Smooth muscle cell (in vitro differentiated cells): Measurements from ENCODE around the gene CARMIL1. TPM values are rescaled to one million over a fixed set of nuclear protein-coding genes. Genes with fewer than 3 reads are reported as not detected.

ENCODE experiments used
- DNase-seq: peaks from one replicate; lab custom pipeline; 2025; ENCODE audit not compliant: unreplicated experiment; lab: John Stamatoyannopoulos, UW
- H2AFZ ChIP-seq: fragments of 200-600 bp; sonication (generic); 2 replicates; pipeline ENCODE4 v1.6.0; 2016; ENCODE audit warnings: antibody characterized with exemption, low read depth, mild to moderate bottlenecking
- H3F3A ChIP-seq: fragments of 200-600 bp; sonication (generic); 2 replicates; pipeline ENCODE4 v1.6.0; 2017; ENCODE audit warnings: antibody characterized with exemption, low read depth
- H3K27ac ChIP-seq: fragments of 200-600 bp; sonication (generic); 2 replicates; pipeline ENCODE4 v1.5.1; 2016; ENCODE audit warnings: low read depth, mild to moderate bottlenecking
- H3K27me3 ChIP-seq: fragments of 200-600 bp; sonication (generic); 2 replicates; pipeline ENCODE4 v1.6.1; 2016; ENCODE audit warnings: low read depth, mild to moderate bottlenecking
- H3K36me3 ChIP-seq: fragments of 200-600 bp; sonication (generic); 2 replicates; pipeline ENCODE4 v1.5.1; 2016; ENCODE audit warnings: low read depth
- H3K4me1 ChIP-seq: fragments of 200-600 bp; sonication (generic); 2 replicates; pipeline ENCODE4 v1.5.1; 2016; ENCODE audit warnings: low read depth
- H3K4me2 ChIP-seq: fragments of 200-600 bp; sonication (generic); 2 replicates; pipeline ENCODE4 v1.6.0; 2016; ENCODE audit warnings: mild to moderate bottlenecking
- H3K4me3 ChIP-seq: fragments of 200-600 bp; sonication (generic); 2 replicates; pipeline ENCODE4 v1.5.1; 2016; ENCODE audit warnings: mild to moderate bottlenecking
- H3K79me2 ChIP-seq: fragments of 200-600 bp; sonication (generic); 2 replicates; pipeline ENCODE4 v1.6.0; 2016; ENCODE audit warnings: low read depth, mild to moderate bottlenecking
- H3K9ac ChIP-seq: fragments of 200-600 bp; sonication (generic); 2 replicates; pipeline ENCODE4 v1.6.0; 2016; ENCODE audit warnings: low read depth
- H3K9me3 ChIP-seq: fragments of 200-600 bp; sonication (generic); replicated peaks from 2 replicates; pipeline ENCODE4 v1.5.1; 2016; ENCODE audit warnings: low read depth
- H4K20me1 ChIP-seq: fragments of 200-600 bp; sonication (generic); 2 replicates; pipeline ENCODE4 v1.6.0; 2016; ENCODE audit warnings: low read depth
- WGBS: methylation state at CpG from one replicate; pipeline ENCODE4 v1.1.7; 2016; ENCODE audit warnings: low lambda C conversion rate; 5-methylcytosine and 5-hydroxymethylcytosine counted together
- polyA plus RNA-seq: library from polyadenylated mRNA; unstranded; fragments of >200 nt; fragmentation: Nextera tagmentation; extraction: Ambion mirVana; gene quantifications from 2 replicates; pipeline ENCODE4 v1.2.1, GENCODE V29; 2016
- total RNA-seq: library from RNA; depleted of rRNA; stranded (reverse); fragments of >200 nt; gene quantifications from 2 replicates; pipeline ENCODE4 v1.2.3, GENCODE V29; 2014
- TF ChIP-seq, protein P1 (sequence below): fragments of 200-600 bp; sonication (generic); IDR thresholded peaks from 2 replicates; pipeline ENCODE4 v1.5.1; 2017; ENCODE audit warnings: borderline replicate concordance, mild to moderate bottlenecking, antibody characterized with exemption; ENCODE audit not compliant: insufficient read depth, poor library complexity, severe bottlenecking

CARMIL1 gene
- total and polyA plus RNA-seq, 2 experiments from 2014 or later, result 7.6 to 24.1 TPM

DNA sequence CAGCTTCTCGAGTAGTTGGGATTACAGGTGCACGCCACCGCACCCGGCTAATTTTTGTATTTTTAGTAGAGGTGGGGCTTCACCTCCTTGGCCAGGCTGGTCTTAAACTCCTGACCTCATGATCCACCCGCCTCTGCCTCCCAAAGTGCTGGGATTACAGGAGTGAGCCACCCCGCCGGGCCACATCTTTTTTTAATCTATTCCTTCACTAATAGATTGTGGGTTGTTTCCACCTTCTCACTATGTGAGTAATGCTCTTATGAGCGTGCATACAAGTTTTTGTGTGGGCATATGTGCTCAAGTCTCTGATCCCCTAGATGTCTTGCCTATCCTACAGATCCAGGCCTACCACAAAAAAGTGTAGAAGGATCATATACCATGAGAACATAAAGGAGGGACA, 30.7 kb downstream of the CARMIL1 start:
- H2AFZ ChIP-seq, result no peak overlapping the region
- peaks cover 29% of the 10 kb centered on the region for H3K79me2 ChIP-seq
- peaks cover 15% of the 10 kb centered on the region for H4K20me1 ChIP-seq
- H3K27ac ChIP-seq, result peak overlapping the region; percentile 70
- no peak for DNase-seq
- H3K36me3 ChIP-seq, result no peaks in the 10 kb centered on the region
- WGBS, result 69% methylated on average over 8 of the region's 8 CpGs
- no peaks in the 10 kb centered on the region for H3K9me3 ChIP-seq
- no peak overlapping the region for H3K4me3 ChIP-seq
- peaks cover 23% of the 10 kb centered on the region for H3F3A ChIP-seq
- no peaks in the 10 kb centered on the region for H3K27me3 ChIP-seq
- TF ChIP-seq, protein P1, sequence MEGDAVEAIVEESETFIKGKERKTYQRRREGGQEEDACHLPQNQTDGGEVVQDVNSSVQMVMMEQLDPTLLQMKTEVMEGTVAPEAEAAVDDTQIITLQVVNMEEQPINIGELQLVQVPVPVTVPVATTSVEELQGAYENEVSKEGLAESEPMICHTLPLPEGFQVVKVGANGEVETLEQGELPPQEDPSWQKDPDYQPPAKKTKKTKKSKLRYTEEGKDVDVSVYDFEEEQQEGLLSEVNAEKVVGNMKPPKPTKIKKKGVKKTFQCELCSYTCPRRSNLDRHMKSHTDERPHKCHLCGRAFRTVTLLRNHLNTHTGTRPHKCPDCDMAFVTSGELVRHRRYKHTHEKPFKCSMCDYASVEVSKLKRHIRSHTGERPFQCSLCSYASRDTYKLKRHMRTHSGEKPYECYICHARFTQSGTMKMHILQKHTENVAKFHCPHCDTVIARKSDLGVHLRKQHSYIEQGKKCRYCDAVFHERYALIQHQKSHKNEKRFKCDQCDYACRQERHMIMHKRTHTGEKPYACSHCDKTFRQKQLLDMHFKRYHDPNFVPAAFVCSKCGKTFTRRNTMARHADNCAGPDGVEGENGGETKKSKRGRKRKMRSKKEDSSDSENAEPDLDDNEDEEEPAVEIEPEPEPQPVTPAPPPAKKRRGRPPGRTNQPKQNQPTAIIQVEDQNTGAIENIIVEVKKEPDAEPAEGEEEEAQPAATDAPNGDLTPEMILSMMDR, result no peak
- H3K9ac ChIP-seq, result no peak overlapping the region
- H3K4me1 ChIP-seq, result peaks cover 35% of the 10 kb centered on the region
- H3K4me2 ChIP-seq, result no peak overlapping the region

DNA sequence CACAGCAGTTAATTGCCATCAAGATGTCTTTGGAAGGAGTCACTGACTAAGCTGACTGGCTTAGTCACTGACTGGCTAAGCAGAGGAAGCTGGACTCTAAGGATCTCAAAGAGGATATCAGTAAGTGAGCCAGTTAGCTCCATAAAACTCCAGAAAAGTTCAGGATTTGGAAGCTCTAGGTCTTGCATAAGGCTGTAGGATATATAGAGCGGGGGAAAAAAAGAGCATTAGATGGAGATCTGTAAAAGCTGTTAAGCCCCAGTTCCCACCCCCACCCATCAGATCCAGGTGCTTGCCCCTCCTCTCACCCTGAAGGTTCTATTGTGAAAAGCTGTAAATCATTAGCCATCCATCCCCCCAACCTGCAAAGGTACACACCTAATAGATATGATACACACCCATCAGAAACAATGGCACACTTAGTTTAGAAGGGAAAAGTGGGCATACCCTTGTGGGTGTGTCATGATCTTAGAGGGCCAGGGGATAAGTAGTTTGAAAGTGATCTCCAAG, 32.2 kb downstream of the CARMIL1 start:
- Histone ChIP-seq H3K4me2 (peak overlapping the region; percentile 34), H3K27me3 (no peaks in the 10 kb centered on the region), H3K9ac (no peak overlapping the region), H3K9me3 (no peaks in the 10 kb centered on the region), H3K4me1 (peaks cover 50% of the 10 kb centered on the region), H3K79me2 (peaks cover 26% of the 10 kb centered on the region), H3K27ac (peak overlapping the region; percentile 70), H3F3A (peaks cover 23% of the 10 kb centered on the region), H4K20me1 (peaks cover 16% of the 10 kb centered on the region), H2AFZ (no peak overlapping the region), H3K36me3 (no peaks in the 10 kb centered on the region), H3K4me3 (no peak overlapping the region)
- no peak for DNase-seq
- 6% methylated on average over 1 of the region's 1 CpG for WGBS
- TF ChIP-seq, protein P1, result no peak

DNA sequence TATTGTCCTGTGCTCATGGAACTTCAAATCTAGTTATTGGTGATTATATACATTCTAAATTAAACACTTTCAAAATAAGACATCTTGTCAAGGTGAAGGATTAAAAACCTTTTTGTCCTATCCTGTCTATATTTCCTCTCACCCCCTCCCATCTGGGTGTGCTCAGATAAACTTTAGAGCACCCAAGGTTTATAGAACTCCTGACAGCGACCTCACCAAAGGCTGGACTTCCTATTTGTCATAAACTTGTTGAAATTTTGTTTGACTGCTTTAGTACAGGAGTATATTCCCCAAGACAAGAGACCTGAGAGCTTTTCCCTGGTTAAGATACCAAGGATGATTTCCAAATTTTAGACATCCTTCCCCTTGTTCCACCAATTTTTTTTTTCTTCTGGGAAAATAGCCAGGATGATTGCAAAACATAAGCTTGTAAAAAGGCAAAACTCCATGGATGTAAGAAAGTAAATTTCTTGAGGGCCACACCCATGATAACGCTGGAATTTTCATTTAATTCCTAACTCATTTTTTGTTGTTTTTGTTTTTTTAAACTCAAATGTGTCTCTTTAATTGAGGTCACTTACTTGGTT, 33.0 kb downstream of the CARMIL1 start:
- Histone ChIP-seq H3K9me3 (no peaks in the 10 kb centered on the region), H3K36me3 (no peaks in the 10 kb centered on the region), H3K79me2 (peaks cover 26% of the 10 kb centered on the region), H3F3A (peaks cover 23% of the 10 kb centered on the region), H2AFZ (no peak overlapping the region), H3K4me3 (peak overlapping the region; percentile 20), H3K4me1 (peaks cover 52% of the 10 kb centered on the region), H3K27me3 (no peaks in the 10 kb centered on the region), H3K27ac (peak overlapping the region; percentile 70), H4K20me1 (peaks cover 13% of the 10 kb centered on the region), H3K9ac (peak overlapping the region; percentile 6), H3K4me2 (peak overlapping the region; percentile 34)
- TF ChIP-seq, protein P1, result no peak
- no peak for DNase-seq
- 70% methylated on average over 2 of the region's 2 CpGs for WGBS

DNA sequence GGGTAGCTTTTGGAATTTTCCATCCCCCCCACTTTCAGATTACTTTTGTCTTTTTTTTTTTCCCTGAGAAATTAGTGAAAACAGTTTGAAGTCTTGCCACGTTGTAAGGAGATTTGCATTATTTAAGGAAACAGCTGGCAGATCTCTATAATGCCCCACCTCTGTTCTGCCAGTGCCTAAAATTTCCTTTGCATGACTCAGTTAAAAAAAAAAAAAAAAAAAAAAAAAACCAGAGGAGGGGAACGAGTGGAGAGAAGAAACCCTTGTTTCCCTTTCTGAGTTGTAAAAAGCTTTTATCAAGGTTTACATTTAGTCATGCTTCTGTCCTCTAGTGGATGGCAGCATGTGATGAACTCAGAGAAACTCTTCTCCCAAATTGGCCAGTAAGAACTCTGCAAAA, 33.5 kb downstream of the CARMIL1 start:
- H3K36me3 ChIP-seq, result no peaks in the 10 kb centered on the region
- peaks cover 26% of the 10 kb centered on the region for H3K79me2 ChIP-seq
- peak overlapping the region; percentile 6 for H3K9ac ChIP-seq
- peak overlapping the region; percentile 20 for H3K4me3 ChIP-seq
- WGBS, result 5% methylated on average over 2 of the region's 2 CpGs
- no peaks in the 10 kb centered on the region for H3K9me3 ChIP-seq
- no peaks in the 10 kb centered on the region for H3K27me3 ChIP-seq
- peaks cover 52% of the 10 kb centered on the region for H3K4me1 ChIP-seq
- H3K27ac ChIP-seq, result peak overlapping the region; percentile 70
- H3K4me2 ChIP-seq, result peak overlapping the region; percentile 34
- no peak overlapping the region for H2AFZ ChIP-seq
- peaks cover 13% of the 10 kb centered on the region for H4K20me1 ChIP-seq
- H3F3A ChIP-seq, result peaks cover 23% of the 10 kb centered on the region
- TF ChIP-seq, protein P1, result no peak
- DNase-seq, result no peak
